ENCODE data around the gene TMEM181. TPM values are rescaled to one million over a fixed set of nuclear protein-coding genes. Genes with fewer than 3 reads are reported as not detected.

TMEM181 gene
- total RNA-seq, 4 donors from 2014 or later = 21.6 to 31.6 (median 26.0) TPM

DNA sequence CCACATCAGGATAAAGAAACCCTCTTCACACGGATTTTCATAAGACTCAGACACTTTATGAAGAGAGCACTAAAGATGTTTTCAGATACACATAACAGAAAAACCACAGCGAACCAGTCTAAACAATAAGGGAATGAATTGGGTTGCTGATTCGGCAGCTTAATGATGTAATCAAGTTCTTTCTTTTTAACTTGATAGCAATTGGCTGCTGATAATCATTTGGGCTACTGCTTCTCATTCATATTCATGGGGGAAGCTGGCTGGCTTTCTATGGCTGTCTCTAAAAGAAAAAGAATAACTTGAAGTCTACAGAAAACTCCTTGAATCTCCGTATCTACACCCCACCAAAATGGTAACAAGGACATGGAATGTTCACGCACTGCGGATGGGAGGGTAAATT lies 20.0 kb upstream of the TMEM181 start:
- peaks cover 0 to 61% (median 20%) of the 10 kb centered on the region in 4 donors for H3K27me3 ChIP-seq
- no peaks in the 10 kb centered on the region for H3K9me3 ChIP-seq
- H3K4me3 ChIP-seq = no peak overlapping the region
- H3K27ac ChIP-seq (replicated peaks in 1 of 4) = no peak overlapping the region
- intact Hi-C loops (cut with DNase I) = no loop called here
- TF ChIP-seq POLR2A (IDR thresholded peaks at IDR 0.05; ENCODE audit: low read depth) (no peak), POLR2AphosphoS5 (IDR thresholded peaks at IDR 0.05) (no peak), EP300 (IDR thresholded peaks at IDR 0.05) (no peak)
- TF ChIP-seq, protein P1, sequence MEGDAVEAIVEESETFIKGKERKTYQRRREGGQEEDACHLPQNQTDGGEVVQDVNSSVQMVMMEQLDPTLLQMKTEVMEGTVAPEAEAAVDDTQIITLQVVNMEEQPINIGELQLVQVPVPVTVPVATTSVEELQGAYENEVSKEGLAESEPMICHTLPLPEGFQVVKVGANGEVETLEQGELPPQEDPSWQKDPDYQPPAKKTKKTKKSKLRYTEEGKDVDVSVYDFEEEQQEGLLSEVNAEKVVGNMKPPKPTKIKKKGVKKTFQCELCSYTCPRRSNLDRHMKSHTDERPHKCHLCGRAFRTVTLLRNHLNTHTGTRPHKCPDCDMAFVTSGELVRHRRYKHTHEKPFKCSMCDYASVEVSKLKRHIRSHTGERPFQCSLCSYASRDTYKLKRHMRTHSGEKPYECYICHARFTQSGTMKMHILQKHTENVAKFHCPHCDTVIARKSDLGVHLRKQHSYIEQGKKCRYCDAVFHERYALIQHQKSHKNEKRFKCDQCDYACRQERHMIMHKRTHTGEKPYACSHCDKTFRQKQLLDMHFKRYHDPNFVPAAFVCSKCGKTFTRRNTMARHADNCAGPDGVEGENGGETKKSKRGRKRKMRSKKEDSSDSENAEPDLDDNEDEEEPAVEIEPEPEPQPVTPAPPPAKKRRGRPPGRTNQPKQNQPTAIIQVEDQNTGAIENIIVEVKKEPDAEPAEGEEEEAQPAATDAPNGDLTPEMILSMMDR (IDR thresholded peaks at IDR 0.05) = no peak
- H3K4me1 ChIP-seq = peaks cover 10 to 18% (median 17%) of the 10 kb centered on the region in 4 donors
- no peaks in the 10 kb centered on the region for H3K36me3 ChIP-seq
- DNase-seq (ENCODE audit: extremely low spot score) = no peak
- 86% methylated on average over 6 of the region's 6 CpGs for WGBS

DNA sequence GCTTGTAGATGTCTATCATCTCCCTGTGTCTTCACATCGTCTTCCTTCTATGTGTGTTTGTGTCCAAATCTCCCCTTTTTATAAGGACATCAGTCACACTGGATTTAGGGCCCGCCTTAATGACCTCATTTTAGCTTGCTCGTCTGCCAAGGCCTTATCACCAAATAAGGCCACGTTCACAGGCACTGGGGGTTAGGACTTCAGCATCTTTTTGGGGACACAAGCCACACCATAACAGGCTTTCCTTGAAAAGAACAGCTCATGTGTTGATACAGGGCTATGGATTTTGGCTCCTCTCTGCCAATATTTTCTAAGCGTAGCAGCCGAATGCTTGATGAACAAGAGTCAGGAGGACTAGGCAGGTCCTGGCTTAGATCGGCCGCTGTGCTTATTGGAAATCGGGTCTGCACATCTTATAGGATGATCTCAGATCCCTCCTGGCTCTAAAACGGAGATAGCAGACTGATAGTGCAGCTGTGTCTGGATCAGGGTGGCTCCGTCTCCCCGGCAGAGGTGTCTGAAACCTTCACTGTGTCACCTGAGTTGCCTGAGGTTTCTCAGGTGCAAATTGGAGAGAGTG lies 16.2 kb upstream of the TMEM181 start:
- no peak overlapping the region for H3K4me3 ChIP-seq
- H3K36me3 ChIP-seq = no peaks in the 10 kb centered on the region
- H3K9me3 ChIP-seq = no peaks in the 10 kb centered on the region
- peaks cover 0 to 30% (median 0%) of the 10 kb centered on the region in 4 donors for H3K27me3 ChIP-seq
- DNase-seq (ENCODE audit: extremely low spot score) = no peak
- H3K4me1 ChIP-seq = no peaks in the 10 kb centered on the region
- intact Hi-C loops (cut with DNase I) = no loop called here
- H3K27ac ChIP-seq (replicated peaks in 1 of 4) = no peak overlapping the region
- 62% methylated on average over 12 of the region's 12 CpGs for WGBS
- TF ChIP-seq POLR2AphosphoS5 (IDR thresholded peaks at IDR 0.05) (no peak), POLR2A (IDR thresholded peaks at IDR 0.05; ENCODE audit: low read depth) (no peak), EP300 (IDR thresholded peaks at IDR 0.05) (no peak)
- TF ChIP-seq, protein P1 (IDR thresholded peaks at IDR 0.05) = no peak

DNA sequence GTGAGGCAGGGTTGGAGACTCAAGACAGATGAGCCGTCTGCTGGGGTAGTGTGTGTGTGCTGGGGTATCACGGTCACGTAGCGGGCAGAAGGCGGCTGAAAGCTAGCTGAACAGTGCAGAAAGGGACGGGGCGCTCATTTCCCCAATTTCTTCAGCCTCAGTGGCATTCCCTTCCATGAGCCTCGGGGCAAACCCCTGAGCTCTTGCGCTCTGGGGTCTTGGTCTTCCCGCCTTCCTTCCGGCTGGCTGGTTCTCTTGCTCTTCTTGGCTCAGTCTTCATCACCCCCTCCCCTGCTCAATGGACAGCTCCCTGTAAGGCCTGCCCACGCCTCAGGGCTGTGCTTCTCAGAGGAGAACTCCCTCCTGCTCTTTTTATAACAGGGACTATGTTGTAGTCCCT lies 15.5 kb upstream of the TMEM181 start:
- H3K27me3 ChIP-seq = peaks cover 0 to 22% (median 0%) of the 10 kb centered on the region in 4 donors
- 90% methylated on average over 12 of the region's 12 CpGs for WGBS
- TF ChIP-seq POLR2A (IDR thresholded peaks at IDR 0.05; ENCODE audit: low read depth) = no peak
- no peak for TF ChIP-seq POLR2AphosphoS5 (IDR thresholded peaks at IDR 0.05)
- TF ChIP-seq, protein P1 (IDR thresholded peaks at IDR 0.05) = no peak
- no peak for TF ChIP-seq EP300 (IDR thresholded peaks at IDR 0.05)
- H3K27ac ChIP-seq (replicated peaks in 1 of 4) = no peak overlapping the region
- H3K4me3 ChIP-seq = no peak overlapping the region
- intact Hi-C loops (cut with DNase I) = no loop called here
- H3K36me3 ChIP-seq = no peaks in the 10 kb centered on the region
- no peak for DNase-seq (ENCODE audit: extremely low spot score)
- H3K4me1 ChIP-seq = no peaks in the 10 kb centered on the region
- no peaks in the 10 kb centered on the region for H3K9me3 ChIP-seq

DNA sequence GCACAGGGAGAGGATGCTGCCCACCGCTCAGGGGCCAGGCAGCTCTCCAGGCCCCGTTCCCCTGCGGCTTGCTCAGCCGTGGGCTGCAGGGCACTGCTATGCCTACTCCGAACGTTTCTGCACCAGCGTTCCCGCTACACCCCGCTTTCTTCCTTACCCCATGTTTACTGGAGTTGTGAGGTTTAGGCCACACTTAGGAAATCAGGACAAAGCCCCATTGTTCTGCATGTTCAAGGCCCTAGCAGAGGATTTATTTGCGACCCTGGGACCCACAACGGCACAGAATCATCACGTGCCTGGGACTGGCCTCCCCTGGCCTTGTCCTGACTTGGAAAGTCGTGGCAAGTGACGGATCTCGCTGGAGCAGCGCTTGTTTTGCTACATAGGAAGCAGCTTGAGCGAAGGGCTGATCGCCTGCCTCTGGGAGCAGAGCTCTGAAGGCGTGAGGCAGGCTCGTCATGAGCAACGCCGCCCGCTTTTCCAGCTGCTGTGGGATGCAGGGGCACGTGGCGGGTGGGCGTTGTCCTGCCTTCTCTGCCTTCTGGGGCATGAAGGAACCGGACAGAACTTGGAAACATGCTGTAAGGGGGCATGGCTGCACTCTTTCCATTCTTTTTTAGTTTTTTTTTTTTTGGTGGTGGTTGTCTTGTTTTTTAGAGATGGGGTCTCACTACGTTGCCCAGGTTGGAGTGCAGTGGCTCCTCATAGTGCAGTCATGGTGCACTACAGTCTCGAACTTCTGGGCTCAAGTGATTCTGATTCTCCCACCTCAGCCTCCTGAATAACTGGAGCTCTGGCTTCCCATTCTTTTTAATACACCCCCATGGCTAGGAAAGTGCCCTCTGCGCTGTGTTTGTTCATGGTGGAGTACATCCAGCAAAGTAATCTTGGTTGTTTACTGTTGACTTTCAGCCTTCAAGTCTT lies 14.6 kb upstream of the TMEM181 start:
- TF ChIP-seq POLR2A (IDR thresholded peaks at IDR 0.05; ENCODE audit: low read depth) (no peak), POLR2AphosphoS5 (IDR thresholded peaks at IDR 0.05) (no peak), EP300 (IDR thresholded peaks at IDR 0.05) (no peak)
- TF ChIP-seq, protein P1 (IDR thresholded peaks at IDR 0.05) = no peak
- no peak for DNase-seq (ENCODE audit: extremely low spot score)
- no peak overlapping the region for H3K27ac ChIP-seq (replicated peaks in 1 of 4)

More for the DNA sequence above, 14.6 kb upstream of the TMEM181 start:
- intact Hi-C loops (cut with DNase I) = no loop called here
- no peaks in the 10 kb centered on the region for H3K9me3 ChIP-seq
- WGBS = 76% methylated on average over 29 of the region's 30 CpGs
- H3K4me3 ChIP-seq = no peak overlapping the region
- peaks cover 0 to 19% (median 0%) of the 10 kb centered on the region in 4 donors for H3K27me3 ChIP-seq
- no peaks in the 10 kb centered on the region for H3K4me1 ChIP-seq
- no peaks in the 10 kb centered on the region for H3K36me3 ChIP-seq

Data from esophagus muscularis mucosa (tissue), 4 donors.